ENCODE measurements around the gene MEF2B.
"Not testable (repeated sequence)": the region's sequence is repeated elsewhere in the genome, so short reads cannot be mapped to it uniquely, and the experiment has no call there.

MEF2B gene

DNA sequence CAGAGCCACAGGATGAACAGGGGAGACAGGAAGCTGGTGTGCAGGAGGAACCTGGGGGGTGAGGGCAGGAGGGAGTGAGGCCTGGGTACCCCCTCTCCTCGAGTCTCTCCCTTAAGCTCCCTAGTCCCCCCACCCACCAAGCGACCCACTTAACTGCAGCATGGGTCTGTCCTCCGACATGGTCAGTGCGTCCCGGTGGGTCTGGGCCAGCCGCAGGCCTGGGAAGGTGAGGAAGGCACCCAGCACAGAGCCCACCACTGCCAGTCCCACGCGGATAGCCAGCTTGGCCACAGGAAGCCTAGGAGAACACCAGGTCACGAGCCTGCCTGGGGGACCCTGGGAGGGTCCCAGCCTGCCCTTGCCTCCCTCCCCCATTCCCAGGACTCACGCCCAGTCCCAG lies 48.7 kb downstream of the MEF2B start:
- no peak for DNase-seq

DNA sequence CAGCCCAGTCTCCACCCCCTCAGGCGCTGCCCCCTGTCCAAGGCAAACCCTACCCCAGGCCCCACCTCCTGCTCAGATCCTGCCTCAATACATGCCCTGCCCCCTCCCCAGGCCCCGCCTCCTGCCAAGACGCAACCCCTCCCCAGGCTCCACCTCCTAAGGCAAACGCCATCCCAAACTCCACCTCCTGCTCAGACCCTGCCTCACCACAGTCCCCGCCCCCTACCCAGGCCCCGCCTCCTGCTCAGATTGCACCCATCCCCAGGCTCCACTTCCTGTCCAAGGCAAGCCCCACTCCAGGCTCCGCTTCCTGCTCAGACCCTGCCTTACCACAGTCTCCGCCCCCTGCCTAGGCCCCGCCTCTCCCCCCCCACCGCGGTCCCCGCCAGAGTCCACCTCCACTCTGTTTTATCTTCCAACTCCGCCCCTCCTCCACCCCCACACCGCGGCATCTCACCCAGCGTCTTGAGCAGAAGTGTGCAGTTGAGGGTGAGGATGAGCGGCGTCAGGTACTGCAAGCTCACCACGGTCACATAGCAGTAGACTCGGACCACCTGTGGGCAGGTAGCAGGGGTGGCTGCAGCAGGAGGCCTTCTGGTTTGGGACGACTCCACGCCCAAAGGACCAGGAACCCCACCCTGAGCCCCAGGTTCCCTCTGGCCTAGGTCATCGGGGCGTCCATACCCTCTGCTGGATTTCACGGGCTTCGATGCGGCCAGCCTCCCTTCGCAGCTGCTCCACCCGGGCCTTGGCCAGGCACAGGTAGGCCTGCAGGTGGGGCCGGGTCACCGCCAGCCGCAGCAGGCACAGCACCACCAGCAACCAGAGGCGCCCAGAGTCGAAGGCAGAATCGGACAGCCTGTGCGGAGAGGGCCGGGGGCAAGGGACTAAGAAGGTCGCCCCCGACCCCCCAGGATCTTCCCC lies 49.5 kb downstream of the MEF2B start:
- DNase-seq, result no peak

DNA sequence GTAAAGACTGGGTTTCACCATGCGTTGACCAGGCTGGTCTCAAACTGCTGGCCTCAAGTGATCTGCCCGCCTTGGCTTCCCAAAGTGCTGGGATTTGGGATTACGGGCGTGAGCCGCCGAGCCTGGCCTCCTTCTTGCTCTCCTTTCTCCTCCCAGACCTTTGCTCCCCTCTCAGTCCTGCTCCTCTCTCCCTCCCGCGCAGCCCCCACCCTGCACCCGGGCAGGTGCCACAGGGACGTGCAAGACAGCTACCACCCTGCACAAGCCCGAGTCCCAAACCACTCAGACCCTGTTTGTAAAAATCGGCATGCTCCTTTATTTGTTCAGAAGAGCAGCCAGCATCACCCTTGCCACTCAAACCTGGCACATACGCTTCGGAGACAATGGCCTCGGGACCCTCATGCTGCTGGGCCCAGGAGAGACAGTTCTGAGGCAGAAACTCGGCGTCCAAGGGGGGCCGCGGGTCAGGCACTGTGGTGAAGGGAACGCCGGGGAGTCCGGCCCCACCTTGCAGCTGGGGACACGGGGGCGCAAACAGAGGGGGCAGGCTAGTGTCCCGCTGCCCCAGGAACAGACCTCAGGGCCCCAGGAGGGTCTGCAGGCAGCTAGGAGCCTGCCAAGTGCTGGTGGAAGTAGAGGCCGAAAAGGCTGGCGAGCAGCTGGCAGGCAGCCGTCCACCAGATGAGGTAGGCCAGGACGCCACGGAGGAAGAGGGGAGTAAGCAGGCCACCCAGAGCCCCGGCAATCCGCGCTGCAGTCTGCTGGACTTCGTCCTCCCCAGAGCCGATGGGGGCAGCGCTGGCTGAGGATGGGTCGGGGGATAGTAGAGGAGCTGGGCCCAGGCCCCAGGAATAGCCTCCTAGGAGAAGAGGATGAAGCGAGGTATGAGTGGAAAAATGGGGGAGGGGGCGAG lies 50.5 kb downstream of the MEF2B start:
- DNase-seq, result no peak

DNA sequence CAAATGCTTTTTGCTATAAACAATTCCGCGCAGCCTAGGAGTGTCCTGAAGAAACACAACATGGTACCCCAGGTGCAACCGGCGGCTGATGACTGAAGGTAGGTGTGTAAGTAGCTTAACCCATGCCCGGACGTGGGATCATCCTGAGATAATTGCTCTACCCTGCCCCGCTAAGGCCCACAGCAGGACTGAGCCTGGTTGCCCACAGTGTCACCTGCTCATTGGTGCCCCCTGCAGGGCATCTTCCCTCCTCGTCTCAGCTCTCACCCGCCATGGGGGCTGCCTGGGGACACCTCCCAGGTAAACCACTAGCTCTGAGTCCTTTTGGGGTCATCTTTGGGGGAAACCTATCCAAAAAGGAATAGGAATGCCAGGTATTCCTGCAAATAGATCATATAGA lies 54.1 kb downstream of the MEF2B start:
- peak; percentile 43 for DNase-seq

DNA sequence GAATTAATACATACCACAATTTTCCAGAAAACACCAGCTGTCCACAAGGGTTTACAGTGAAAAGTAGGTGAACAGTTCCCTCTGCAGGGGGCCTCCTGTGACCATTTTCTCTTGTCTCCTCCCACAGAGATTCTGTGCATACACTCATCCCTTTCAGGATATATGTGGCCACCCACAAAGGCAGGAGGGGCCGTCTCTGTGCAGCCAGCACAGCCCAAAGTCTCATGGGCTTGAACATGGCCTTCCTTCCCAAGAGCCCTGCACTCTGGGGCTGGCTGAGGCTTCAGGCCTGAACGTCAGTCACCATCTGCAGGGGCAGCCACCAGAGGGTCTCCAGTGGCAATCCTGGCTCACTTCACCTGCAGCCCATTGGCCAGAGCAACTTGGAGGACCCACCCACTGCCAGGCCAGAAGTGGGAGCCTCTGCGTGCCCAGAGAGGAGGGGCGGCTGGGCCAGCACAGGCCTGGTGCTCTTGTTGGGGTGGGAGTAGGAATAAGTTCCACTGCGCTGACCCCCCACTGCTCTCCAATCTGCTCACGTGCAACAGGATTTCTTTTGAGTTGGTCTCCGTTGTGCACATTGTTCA lies 56.9 kb downstream of the MEF2B start:
- no peak for DNase-seq

DNA sequence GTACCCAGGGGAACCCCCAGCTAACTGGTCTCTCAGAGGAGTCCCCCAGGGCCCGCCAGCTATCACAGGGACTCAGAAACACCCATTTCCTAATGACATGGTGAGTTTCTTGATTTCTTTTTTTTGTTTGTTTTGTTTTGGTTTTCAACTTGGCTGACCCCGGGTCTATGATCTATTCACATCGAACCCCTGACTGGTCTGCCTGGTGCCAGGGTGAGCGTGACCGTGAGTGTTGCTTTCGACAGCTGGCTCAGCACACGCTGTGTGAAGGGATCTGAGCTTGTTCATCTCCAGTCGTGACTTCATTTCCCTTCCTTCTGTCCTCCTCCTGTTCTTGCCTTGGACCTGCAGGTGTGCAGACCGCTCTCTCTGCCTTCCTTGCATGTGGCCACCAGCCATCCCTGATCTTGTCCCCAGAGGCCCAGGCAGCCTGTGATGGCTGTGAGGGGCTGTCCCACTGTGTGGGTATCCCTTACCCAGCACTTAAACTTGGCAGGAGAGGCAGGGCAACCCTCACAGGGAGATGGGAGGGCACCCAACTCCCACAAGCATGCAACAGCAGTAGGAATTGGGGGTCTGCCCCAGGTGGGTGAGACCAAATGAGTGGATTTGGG lies 58.0 kb downstream of the MEF2B start:
- no peak for DNase-seq

DNA sequence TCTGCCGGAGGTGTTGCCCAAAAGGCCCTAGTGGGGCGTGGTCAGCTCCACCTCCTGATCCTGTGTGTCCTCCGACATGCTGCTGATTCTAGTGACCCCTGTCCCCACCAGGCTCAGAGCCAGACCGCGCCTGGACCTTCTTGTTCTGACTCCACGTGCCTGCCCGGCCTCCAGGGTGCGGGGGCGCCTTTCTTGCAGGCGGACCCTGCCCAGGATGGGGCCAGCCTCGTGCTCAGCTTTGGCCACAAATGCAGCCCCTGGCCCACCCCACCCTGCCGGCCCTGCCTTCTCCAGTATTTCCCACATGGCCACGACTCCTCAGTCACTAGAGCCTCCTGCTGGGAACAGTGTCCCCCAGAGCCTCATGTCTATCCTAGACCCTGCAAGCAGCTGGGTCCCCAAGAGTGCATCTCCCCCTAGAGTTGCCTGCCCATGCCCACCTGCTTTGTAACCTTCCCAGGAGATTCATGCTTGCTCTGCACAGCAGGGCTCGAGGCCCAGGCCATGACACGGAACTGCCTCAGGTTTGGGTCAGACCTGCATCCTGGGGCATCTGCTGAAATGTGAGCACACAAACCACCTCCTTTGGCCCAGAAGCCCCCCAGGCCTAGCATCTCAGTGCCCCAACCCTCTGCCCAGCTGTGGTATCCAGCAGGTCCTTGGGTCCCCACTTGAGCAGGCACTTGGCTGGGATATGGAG lies 58.8 kb downstream of the MEF2B start:
- DNase-seq, result no peak

DNA sequence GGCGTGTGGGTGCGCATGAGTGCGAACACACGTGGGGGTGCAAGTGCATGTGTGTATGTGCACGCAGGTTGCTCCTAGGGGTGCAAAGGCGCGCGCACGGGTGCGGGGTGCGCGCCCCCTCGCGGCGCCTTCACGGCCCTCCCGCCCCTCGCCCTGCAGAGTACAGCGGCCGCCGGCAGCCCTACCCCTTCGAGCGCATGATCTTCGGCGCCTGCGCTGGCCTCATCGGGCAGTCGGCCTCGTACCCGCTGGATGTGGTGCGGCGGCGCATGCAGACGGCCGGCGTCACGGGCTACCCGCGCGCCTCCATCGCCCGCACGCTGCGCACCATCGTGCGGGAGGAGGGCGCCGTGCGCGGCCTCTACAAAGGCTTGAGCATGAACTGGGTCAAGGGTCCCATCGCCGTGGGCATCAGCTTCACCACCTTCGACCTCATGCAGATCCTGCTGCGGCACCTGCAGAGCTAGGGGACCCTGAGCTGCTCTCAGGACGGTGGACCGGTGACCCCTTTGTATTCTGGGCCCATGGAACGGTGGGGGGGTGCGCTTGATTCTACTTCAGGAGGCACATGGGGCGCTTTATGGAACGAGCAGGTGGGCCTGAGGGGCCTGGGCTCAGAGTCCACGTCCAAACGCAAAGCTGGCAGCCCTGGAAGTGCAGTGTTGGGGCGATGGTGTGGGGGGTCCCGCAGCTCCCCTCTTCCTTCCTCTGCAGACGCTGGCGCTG lies 59.5 kb downstream of the MEF2B start:
- DNase-seq, result no peak

DNA sequence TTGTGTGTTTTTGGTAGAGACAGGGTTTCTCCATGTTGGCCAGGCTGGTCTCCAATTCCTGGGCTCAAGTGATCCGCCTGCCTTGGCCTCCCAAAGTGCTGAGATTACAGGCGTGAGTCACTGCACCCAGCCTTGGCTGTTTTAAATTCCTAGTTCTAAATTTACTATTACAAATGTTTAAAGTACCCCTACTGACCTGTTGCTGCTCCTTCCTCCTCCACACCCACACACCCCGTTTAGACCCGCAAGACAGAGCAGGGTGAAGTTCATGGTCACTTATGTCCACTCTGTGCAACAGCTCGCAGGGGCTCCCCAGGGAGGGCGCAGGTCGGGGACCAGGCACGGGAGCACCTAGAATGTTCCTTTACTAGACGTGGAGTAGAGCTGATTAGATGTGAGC lies 60.5 kb downstream of the MEF2B start:
- no peak for DNase-seq

DNA sequence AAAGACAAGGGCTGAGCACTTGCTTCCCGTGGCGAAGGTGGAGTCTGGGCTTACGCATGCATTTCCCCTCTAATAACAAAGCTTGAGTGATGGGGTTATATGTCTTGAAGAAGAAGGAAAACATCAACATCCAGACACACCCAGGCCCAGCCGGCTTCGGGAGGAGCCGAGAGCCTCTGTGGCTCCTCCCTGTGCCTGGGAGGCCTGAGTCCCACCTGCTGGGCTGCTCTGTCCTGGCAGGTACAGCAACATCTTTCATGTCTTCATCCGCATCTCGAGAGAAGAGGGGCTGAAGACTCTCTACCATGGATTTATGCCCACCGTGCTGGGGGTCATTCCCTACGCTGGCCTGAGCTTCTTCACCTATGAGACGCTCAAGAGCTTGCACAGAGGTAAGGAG lies 62.4 kb downstream of the MEF2B start:
- no peak for DNase-seq

DNA sequence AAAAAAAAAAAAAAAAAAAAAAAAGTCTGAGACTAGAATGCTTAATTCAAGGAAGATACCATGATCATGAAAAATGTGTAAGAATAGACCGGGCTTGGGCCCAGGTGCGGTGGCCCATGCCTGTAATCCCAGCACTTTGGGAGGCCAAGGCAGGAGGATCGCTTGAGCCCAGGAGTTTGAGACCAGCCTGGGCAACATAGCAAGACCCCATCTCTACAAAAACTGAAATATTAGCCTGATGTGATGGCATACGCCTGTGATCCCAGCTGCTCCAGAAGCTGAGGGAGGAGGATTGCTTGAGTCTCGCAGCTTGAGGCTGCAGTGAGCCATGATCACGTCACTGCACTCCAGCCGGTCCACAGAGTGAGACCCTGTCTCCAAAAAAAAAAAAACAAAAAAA lies 63.1 kb downstream of the MEF2B start:
- DNase-seq, result not testable (repeated sequence)

DNA sequence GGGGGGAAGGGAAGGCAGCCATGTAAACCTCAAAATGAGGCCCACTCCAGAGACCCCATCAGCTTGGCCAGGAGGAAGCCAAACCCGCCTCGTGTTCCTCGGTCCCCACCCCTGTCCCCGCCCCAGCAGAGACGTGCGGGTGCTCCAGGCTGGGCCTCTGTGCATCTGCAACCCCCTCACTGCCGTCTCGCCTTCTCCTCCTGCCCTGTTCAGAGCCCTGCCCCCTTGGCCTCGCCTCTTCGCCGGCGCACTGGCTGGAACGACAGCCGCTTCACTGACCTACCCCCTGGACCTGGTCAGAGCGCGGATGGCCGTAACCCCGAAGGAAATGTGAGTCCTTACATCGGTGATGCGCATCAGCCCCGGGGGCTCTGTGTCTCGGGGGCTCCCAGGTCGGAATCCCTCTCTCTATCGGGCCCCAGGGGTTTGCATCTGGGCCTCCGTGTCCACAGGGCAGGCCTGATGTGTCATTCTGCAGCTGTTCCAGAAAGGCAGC lies 64.0 kb downstream of the MEF2B start:
- DNase-seq, result no peak

DNA sequence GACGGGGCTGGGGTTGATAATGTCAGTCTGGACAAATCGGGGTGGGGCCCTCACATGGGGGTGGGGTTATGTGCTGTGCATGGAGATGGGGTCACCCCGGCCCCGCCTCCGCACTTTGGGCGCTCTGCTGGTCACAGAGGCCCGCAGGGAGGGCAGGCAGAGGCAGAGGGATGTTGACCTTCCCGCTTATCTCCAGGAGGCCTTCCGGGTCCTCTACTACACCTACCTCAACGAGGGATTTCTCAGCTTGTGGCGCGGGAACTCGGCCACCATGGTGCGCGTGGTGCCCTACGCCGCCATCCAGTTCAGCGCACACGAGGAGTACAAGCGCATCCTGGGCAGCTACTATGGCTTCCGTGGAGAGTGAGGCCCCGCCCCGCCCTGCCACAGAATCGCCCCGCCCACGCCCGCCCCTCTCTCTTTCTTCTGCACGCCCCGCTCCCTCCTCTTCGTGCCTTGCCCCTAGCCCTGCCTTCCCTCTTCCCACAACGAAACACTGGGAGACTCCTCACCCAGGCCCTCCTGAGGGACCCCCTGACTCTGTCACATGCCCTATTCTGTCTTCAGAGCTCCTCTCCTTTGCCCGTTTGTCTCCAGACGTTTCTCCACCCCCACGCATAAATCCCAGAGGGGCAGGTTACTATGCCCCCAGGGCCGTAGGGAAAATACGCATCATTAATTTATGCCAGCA lies 64.6 kb downstream of the MEF2B start:
- no peak for DNase-seq

DNA sequence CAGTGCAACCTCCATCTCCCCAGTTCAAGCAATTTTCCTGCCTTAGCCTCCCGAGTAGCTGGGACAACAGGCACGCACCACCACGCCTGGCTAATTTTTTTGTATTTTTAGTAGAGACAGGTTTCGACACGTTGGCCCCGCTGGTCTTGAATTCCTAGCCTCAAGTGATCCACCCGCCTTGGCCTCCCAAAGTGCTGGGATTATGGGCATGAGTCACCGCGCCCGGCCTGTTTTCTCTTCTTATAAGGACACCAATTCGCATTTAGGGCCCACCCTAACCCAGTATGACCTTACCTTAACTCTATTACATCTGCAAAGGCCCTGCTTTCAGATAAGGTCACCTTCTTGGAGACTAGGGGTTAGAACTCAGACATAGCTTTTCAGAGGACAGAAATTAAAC lies 66.9 kb downstream of the MEF2B start:
- DNase-seq, result no peak

DNA sequence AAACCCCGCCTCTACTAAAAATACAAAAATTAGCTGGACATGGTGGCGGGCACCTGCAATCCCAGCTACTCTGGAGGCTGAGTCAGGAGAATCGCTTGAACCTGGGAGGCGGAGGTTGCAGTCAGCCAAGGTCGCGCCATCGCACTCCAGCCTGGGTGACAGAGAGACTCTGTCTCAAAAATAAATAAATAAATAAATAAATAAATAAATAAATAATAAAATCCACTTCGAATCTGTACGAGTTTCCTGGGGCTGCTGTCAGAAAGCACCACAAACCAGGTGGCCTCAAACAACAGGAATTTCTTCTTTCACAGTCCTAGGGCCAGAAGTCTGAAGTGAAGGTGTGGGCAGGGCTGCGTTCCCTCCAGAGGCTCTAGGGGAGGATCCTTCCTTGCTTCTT lies 67.5 kb downstream of the MEF2B start:
- not testable (repeated sequence) for DNase-seq

DNA sequence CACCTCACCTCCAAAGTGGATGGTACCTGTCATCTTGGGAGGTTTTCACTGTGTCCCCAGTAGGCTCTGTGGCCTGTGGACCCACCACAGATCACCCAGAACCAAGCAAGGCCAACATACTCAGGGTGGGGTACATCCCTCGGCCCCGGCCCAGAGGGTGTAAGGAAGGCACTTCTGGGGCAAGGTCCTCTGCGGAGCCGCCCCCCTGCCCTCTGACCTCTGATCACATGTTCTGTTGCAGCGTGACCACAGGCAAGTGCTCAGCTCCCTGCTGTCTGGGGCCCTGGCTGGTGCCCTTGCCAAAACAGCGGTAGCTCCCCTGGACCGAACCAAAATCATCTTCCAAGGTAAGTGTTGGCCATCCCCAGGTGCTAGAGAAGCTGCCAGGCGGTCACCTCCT lies 68.5 kb downstream of the MEF2B start:
- no peak for DNase-seq

DNA sequence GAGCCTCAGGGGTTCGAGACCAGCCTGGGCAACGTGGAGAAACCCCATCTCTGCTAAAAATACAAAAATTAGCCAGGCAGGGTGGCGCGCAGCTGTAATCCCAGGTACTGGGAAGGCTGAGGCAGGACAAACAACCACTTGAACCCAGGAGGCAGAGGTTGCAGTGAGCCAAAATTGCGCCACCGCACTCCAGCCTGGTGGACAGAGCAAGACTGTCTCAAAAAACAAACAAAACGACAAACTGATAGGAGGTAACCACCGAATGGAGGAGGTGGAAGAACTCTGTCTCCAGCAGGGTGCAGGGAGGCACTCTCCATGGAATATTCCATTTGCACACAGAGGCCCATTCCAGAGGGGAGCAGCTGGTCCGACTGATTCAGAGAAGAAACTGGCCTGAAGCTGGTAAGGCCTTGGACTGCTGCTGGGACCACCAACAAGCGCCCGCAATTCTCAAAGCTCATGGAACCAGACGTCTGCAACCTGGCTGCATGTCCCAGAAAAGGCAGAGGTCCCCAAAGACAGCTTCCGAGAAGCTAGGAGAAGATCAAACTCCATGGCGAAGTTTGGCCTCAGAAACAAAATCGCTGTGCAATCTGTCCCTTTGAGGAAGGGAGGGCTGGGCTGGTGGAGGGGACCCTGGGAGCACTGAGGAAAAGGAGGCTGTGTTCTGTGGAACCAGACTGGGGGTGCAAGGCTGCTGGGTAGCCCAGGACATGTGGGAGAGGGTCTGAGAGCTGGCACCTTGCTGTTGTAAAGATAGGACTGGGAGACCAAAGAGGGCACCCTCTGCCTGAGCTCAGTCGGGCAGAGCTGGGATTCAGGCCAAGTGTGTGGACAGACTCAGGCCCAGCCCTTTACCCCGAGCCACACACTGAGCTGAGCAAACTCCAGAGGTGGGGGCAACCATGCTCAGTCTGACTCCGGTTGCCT lies 71.1 kb downstream of the MEF2B start:
- DNase-seq, result no peak

DNA sequence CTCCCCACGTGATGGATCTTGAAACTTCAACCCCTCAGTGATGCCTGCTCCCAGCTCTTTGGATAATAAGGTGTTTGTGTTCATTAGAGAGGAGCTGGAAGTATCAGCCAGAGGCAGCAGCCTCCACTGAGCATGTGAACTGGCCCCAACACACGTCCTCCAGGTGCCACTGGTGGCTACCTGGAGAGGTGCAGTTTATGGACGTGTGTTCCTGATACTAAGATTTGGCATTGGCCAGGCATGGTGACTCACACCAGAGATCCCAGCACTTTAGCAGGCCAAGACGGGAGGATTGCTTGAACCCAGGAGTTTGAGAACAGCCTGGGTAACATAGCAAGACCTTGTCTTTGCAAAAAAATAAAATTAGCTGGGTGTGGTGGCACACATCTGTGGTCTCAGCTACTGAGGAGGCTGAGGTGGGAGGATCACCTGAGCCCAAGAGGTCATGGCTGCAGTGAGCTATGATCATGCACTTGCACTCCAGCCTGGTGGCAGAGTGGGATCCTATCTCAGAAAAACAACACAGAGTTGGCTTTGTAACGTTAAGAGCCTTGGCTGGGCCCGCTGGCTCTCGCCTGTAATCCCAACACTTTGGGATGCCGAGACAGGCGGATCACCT lies 71.9 kb downstream of the MEF2B start:
- DNase-seq, result no peak
